ENCODE results near the gene FAM47C. TPM values are rescaled to one million over a fixed set of nuclear protein-coding genes. Genes with fewer than 3 reads are reported as not detected.

FAM47C gene
- not detected in 5 replicates for total RNA-seq (2022; extraction: Qiagen RNA extraction)

DNA sequence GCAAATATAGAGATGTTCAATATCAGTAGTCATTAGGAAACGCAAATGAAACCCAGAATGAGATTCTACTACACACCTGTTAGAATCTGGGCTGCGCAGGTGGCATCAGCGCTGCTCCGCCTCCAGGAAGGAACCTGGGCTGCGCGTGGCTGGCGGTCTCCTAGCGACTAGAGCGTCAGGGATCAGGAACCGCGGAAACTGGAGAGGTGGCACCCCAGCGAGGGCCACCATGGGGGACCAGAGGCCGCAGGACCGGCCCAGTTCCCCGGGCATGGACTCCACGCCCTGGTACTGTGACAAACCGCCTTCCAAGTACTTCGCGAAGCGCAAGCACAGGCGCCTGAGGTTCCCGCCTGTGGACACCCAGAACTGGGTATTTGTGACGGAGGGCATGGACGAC is at the start of gene FAM47C:
Gene FAM47C (plus strand): TSS at position 185 of the 400 bp plus-strand sequence. CDS start 45 bp downstream, at position 230.

